Measurements from ENCODE around the gene KLK15. TPM values are rescaled to one million over a fixed set of nuclear protein-coding genes. Genes with fewer than 3 reads are reported as not detected.

The KLK15 gene
- total RNA-seq, 4 donors from 2014 or later: not detected

DNA sequence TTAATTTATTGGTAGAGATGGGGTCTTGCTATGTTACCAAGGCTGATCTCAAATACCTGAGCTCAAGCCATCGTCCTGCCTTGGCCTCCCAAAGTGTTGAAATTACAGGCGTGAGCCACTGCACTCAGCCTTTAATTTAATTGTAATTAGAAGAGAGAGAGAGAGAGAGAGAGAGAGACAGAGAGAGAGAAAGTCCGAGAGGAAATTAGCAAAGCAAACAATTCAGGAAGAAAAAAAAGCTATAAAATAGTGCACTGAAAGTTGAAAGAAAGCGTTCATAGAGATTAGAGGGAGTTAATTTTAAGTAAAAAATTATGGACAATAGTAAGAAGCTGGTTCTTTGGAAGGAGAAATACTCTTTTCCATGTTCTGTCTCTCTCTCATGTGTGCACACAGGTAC, 56.1 kb downstream of the KLK15 start:
- intact Hi-C loops (cut with DNase I): no loop called here
- Histone ChIP-seq H3K27me3 (peaks cover 0 to 96% (median 40%) of the 10 kb centered on the region in 4 donors), H3K4me1 (no peaks in the 10 kb centered on the region), H3K36me3 (no peaks in the 10 kb centered on the region), H3K4me3 (no peak overlapping the region), H3K27ac (replicated peaks in 1 of 4) (no peak overlapping the region), H3K9me3 (peaks cover 0 to 17% (median 11%) of the 10 kb centered on the region in 4 donors)
- TF ChIP-seq POLR2A (IDR thresholded peaks at IDR 0.05; ENCODE audit: low read depth): no peak
- TF ChIP-seq EP300 (IDR thresholded peaks at IDR 0.05): no peak
- TF ChIP-seq POLR2AphosphoS5 (IDR thresholded peaks at IDR 0.05): no peak
- TF ChIP-seq, protein P1, sequence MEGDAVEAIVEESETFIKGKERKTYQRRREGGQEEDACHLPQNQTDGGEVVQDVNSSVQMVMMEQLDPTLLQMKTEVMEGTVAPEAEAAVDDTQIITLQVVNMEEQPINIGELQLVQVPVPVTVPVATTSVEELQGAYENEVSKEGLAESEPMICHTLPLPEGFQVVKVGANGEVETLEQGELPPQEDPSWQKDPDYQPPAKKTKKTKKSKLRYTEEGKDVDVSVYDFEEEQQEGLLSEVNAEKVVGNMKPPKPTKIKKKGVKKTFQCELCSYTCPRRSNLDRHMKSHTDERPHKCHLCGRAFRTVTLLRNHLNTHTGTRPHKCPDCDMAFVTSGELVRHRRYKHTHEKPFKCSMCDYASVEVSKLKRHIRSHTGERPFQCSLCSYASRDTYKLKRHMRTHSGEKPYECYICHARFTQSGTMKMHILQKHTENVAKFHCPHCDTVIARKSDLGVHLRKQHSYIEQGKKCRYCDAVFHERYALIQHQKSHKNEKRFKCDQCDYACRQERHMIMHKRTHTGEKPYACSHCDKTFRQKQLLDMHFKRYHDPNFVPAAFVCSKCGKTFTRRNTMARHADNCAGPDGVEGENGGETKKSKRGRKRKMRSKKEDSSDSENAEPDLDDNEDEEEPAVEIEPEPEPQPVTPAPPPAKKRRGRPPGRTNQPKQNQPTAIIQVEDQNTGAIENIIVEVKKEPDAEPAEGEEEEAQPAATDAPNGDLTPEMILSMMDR (IDR thresholded peaks at IDR 0.05): no peak
- no peak for DNase-seq (ENCODE audit: extremely low spot score)
- WGBS: 54% methylated on average over 4 of the region's 4 CpGs

GRCh38 chr19:50776131-50776530, 57.2 kb downstream of the KLK15 start:
- Histone ChIP-seq H3K4me1 (no peaks in the 10 kb centered on the region), H3K9me3 (peaks cover 0 to 18% (median 11%) of the 10 kb centered on the region in 4 donors), H3K27me3 (peaks cover 0 to 95% (median 38%) of the 10 kb centered on the region in 4 donors), H3K36me3 (no peaks in the 10 kb centered on the region), H3K4me3 (no peak overlapping the region), H3K27ac (replicated peaks in 1 of 4) (no peak overlapping the region)
- WGBS: 93% methylated on average over 5 of the region's 5 CpGs
- intact Hi-C loops (cut with DNase I): no loop called here
- TF ChIP-seq POLR2AphosphoS5 (IDR thresholded peaks at IDR 0.05) (no peak), POLR2A (IDR thresholded peaks at IDR 0.05; ENCODE audit: low read depth) (no peak), EP300 (IDR thresholded peaks at IDR 0.05) (no peak)
- TF ChIP-seq, protein P1 (IDR thresholded peaks at IDR 0.05): no peak
- no peak for DNase-seq (ENCODE audit: extremely low spot score)

Small RNAs within 50 kb of the gene (small RNA-seq; reads per million reads assigned to genes)
- gene SNORD88A: 52.1 to 105 (median 63.9) reads per million in 3 donors
- 0 reads per million in 3 donors for gene SNORD88B
- gene SNORD88C: 0 reads per million in 3 donors

Other genes starting within 250 kb of the KLK15 start
- gene SYT3, start 193.7 kb downstream of the KLK15 start, total RNA-seq: 1 to 10 TPM in 1 of 4 donors, under 1 TPM in 2, not detected in 1; 0.17 to 1.2 (median 0.71) TPM
- 1 to 10 TPM in 1 of 4 donors, not detected in 3; 1.1 TPM for gene C19orf81, start 184.1 kb downstream of the KLK15 start, total RNA-seq
- under 1 TPM in 3 of 4 donors, not detected in 1; 0.11 to 0.42 (median 0.39) TPM for gene SHANK1, start 113.8 kb downstream of the KLK15 start, total RNA-seq
- gene CLEC11A, start 110.2 kb downstream of the KLK15 start, total RNA-seq: 10 to 100 TPM in 3 of 4 donors, 1 to 10 TPM in 1; 8.3 to 15.4 (median 11.1) TPM
- not detected for gene GPR32, start 63.1 kb downstream of the KLK15 start, total RNA-seq
- not detected for gene ACP4, start 43.2 kb downstream of the KLK15 start, total RNA-seq
- gene KLK1, start 9.8 kb downstream of the KLK15 start, total RNA-seq: not detected
- not detected for gene KLK3, start 21.3 kb upstream of the KLK15 start, total RNA-seq
- not detected for gene KLK2, start 39.9 kb upstream of the KLK15 start, total RNA-seq
- gene KLK4, start 77.8 kb upstream of the KLK15 start, total RNA-seq: not detected
- gene KLK5, start 119.5 kb upstream of the KLK15 start, total RNA-seq: not detected
- gene KLK6, start 136.0 kb upstream of the KLK15 start, total RNA-seq: not detected
- under 1 TPM in 2 of 4 donors, not detected in 2; 0.32 to 0.33 TPM for gene KLK7, start 150.3 kb upstream of the KLK15 start, total RNA-seq
- not detected for gene KLK8, start 168.0 kb upstream of the KLK15 start, total RNA-seq
- gene KLK10, start 186.1 kb upstream of the KLK15 start, total RNA-seq: not detected
- not detected for gene KLK11, start 193.0 kb upstream of the KLK15 start, total RNA-seq
- not detected for gene KLK12, start 201.4 kb upstream of the KLK15 start, total RNA-seq
- gene KLK13, start 231.5 kb upstream of the KLK15 start, total RNA-seq: not detected
- gene KLK14, start 249.3 kb upstream of the KLK15 start, total RNA-seq: under 1 TPM in 1 of 4 donors, not detected in 3; 0.52 TPM

Measured in esophagus muscularis mucosa (tissue), 4 donors.